ENCODE results near the gene TMEM161A.
"Not testable (repeated sequence)": the region's sequence is repeated elsewhere in the genome, so short reads cannot be mapped to it uniquely, and the experiment has no call there.

TMEM161A gene

GRCh38 chr19:19122902-19123301, 15.4 kb downstream of the TMEM161A start:
- DNase-seq (ENCODE audit: low read depth), result no peak

GRCh38 chr19:19121371-19121770, 16.9 kb downstream of the TMEM161A start:
- DNase-seq (ENCODE audit: low read depth), result no peak

- DNase-seq (ENCODE audit: low read depth), result no peak
Observed at GRCh38 chr19:19120308-19121231, 17.7 kb downstream of the TMEM161A start.

- no peak for DNase-seq (ENCODE audit: low read depth)
Observed at GRCh38 chr19:19119325-19120237, 18.7 kb downstream of the TMEM161A start.

GRCh38 chr19:19115954-19116353, 22.3 kb downstream of the TMEM161A start:
- peak; percentile 5 for DNase-seq (ENCODE audit: low read depth)

- no peak for DNase-seq (ENCODE audit: low read depth)
Observed at GRCh38 chr19:19113040-19113626, 25.1 kb downstream of the TMEM161A start.

DNA sequence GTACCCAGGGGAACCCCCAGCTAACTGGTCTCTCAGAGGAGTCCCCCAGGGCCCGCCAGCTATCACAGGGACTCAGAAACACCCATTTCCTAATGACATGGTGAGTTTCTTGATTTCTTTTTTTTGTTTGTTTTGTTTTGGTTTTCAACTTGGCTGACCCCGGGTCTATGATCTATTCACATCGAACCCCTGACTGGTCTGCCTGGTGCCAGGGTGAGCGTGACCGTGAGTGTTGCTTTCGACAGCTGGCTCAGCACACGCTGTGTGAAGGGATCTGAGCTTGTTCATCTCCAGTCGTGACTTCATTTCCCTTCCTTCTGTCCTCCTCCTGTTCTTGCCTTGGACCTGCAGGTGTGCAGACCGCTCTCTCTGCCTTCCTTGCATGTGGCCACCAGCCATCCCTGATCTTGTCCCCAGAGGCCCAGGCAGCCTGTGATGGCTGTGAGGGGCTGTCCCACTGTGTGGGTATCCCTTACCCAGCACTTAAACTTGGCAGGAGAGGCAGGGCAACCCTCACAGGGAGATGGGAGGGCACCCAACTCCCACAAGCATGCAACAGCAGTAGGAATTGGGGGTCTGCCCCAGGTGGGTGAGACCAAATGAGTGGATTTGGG, 26.2 kb downstream of the TMEM161A start:
- DNase-seq (ENCODE audit: low read depth), result no peak

DNA sequence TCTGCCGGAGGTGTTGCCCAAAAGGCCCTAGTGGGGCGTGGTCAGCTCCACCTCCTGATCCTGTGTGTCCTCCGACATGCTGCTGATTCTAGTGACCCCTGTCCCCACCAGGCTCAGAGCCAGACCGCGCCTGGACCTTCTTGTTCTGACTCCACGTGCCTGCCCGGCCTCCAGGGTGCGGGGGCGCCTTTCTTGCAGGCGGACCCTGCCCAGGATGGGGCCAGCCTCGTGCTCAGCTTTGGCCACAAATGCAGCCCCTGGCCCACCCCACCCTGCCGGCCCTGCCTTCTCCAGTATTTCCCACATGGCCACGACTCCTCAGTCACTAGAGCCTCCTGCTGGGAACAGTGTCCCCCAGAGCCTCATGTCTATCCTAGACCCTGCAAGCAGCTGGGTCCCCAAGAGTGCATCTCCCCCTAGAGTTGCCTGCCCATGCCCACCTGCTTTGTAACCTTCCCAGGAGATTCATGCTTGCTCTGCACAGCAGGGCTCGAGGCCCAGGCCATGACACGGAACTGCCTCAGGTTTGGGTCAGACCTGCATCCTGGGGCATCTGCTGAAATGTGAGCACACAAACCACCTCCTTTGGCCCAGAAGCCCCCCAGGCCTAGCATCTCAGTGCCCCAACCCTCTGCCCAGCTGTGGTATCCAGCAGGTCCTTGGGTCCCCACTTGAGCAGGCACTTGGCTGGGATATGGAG, 27.0 kb downstream of the TMEM161A start:
- no peak for DNase-seq (ENCODE audit: low read depth)

DNA sequence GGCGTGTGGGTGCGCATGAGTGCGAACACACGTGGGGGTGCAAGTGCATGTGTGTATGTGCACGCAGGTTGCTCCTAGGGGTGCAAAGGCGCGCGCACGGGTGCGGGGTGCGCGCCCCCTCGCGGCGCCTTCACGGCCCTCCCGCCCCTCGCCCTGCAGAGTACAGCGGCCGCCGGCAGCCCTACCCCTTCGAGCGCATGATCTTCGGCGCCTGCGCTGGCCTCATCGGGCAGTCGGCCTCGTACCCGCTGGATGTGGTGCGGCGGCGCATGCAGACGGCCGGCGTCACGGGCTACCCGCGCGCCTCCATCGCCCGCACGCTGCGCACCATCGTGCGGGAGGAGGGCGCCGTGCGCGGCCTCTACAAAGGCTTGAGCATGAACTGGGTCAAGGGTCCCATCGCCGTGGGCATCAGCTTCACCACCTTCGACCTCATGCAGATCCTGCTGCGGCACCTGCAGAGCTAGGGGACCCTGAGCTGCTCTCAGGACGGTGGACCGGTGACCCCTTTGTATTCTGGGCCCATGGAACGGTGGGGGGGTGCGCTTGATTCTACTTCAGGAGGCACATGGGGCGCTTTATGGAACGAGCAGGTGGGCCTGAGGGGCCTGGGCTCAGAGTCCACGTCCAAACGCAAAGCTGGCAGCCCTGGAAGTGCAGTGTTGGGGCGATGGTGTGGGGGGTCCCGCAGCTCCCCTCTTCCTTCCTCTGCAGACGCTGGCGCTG, 27.7 kb downstream of the TMEM161A start:
- DNase-seq (ENCODE audit: low read depth), result no peak

- no peak for DNase-seq (ENCODE audit: low read depth)
Observed at GRCh38 chr19:19109601-19110000, 28.7 kb downstream of the TMEM161A start.

- DNase-seq (ENCODE audit: low read depth), result no peak
Observed at GRCh38 chr19:19107654-19108053, 30.6 kb downstream of the TMEM161A start.

DNA sequence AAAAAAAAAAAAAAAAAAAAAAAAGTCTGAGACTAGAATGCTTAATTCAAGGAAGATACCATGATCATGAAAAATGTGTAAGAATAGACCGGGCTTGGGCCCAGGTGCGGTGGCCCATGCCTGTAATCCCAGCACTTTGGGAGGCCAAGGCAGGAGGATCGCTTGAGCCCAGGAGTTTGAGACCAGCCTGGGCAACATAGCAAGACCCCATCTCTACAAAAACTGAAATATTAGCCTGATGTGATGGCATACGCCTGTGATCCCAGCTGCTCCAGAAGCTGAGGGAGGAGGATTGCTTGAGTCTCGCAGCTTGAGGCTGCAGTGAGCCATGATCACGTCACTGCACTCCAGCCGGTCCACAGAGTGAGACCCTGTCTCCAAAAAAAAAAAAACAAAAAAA, 31.3 kb downstream of the TMEM161A start:
- not testable (repeated sequence) for DNase-seq (ENCODE audit: low read depth)

GRCh38 chr19:19106056-19106551, 32.2 kb downstream of the TMEM161A start:
- DNase-seq (ENCODE audit: low read depth), result no peak

GRCh38 chr19:19105365-19106055, 32.8 kb downstream of the TMEM161A start:
- DNase-seq (ENCODE audit: low read depth), result no peak

- no peak for DNase-seq (ENCODE audit: low read depth)
Observed at GRCh38 chr19:19103167-19103566, 35.1 kb downstream of the TMEM161A start.

GRCh38 chr19:19102566-19102965, 35.7 kb downstream of the TMEM161A start:
- not testable (repeated sequence) for DNase-seq (ENCODE audit: low read depth)

DNA sequence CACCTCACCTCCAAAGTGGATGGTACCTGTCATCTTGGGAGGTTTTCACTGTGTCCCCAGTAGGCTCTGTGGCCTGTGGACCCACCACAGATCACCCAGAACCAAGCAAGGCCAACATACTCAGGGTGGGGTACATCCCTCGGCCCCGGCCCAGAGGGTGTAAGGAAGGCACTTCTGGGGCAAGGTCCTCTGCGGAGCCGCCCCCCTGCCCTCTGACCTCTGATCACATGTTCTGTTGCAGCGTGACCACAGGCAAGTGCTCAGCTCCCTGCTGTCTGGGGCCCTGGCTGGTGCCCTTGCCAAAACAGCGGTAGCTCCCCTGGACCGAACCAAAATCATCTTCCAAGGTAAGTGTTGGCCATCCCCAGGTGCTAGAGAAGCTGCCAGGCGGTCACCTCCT, 36.7 kb downstream of the TMEM161A start:
- DNase-seq (ENCODE audit: low read depth), result no peak

GRCh38 chr19:19098703-19099632, 39.3 kb downstream of the TMEM161A start:
- DNase-seq (ENCODE audit: low read depth), result no peak

Measured in stimulated activated CD8-positive, alpha-beta memory T cell treated with anti-CD3 and anti-CD28 coated beads, Interleukin-15, amount 100 ng/mL, for 1 hour (primary cell).